GM23338 (cell line): ENCODE data around the gene CNTNAP2. TPM values are rescaled to one million over a fixed set of nuclear protein-coding genes. Genes with fewer than 3 reads are reported as not detected.

Experiments
- ATAC-seq: fragments of 200-7000 bp; cut with Tn5 transposase; 3 replicates; pipeline ENCODE4 v1.9.1; 2020
- DNase-seq: peaks from one replicate; pipeline ENCODE4 v3.0.0-alpha.2; 2015; ENCODE audit warnings: low spot score
- H2AFZ ChIP-seq: fragments of 200-600 bp; sonication (generic); 2 replicates; pipeline ENCODE4 v1.8.0; 2016; ENCODE audit warnings: antibody characterized with exemption, mild to moderate bottlenecking, moderate library complexity
- H3F3A ChIP-seq: fragments of 200-600 bp; sonication (generic); replicated peaks from 2 replicates; pipeline ENCODE4 v1.8.0; 2017; ENCODE audit warnings: antibody characterized with exemption, mixed run types, low read depth
- H3K27ac ChIP-seq: fragments of 200-600 bp; sonication (generic); 2 replicates; pipeline ENCODE4 v1.6.1; 2016; ENCODE audit warnings: low read depth
- H3K27me3 ChIP-seq: fragments of 200-600 bp; sonication (generic); 2 replicates; pipeline ENCODE4 v1.8.0; 2016; ENCODE audit warnings: mild to moderate bottlenecking, mixed run types, moderate library complexity; ENCODE audit not compliant: insufficient read depth
- H3K36me3 ChIP-seq: fragments of 200-600 bp; sonication (generic); 2 replicates; pipeline ENCODE4 v1.8.0; 2016; ENCODE audit warnings: mild to moderate bottlenecking; ENCODE audit not compliant: insufficient read depth
- H3K4me1 ChIP-seq: fragments of 200-600 bp; sonication (generic); 2 replicates; pipeline ENCODE4 v1.8.0; 2016; ENCODE audit warnings: mild to moderate bottlenecking, moderate library complexity; ENCODE audit not compliant: insufficient read depth
- H3K4me2 ChIP-seq: fragments of 200-600 bp; sonication (generic); 2 replicates; pipeline ENCODE4 v1.7.1; 2017; ENCODE audit warnings: mixed run types
- H3K4me3 ChIP-seq: fragments of 200-600 bp; sonication (generic); 2 replicates; pipeline ENCODE4 v1.6.1; 2016; ENCODE audit warnings: mixed run types
- H3K79me2 ChIP-seq: fragments of 200-600 bp; sonication (generic); replicated peaks from 2 replicates; pipeline ENCODE4 v1.8.0; 2017; ENCODE audit warnings: mild to moderate bottlenecking; ENCODE audit not compliant: insufficient read depth
- H3K9me2 ChIP-seq: fragments of 200-600 bp; sonication (generic); 2 replicates; pipeline ENCODE4 v1.8.0; 2017; ENCODE audit not compliant: insufficient read depth
- H4K20me1 ChIP-seq: fragments of 200-600 bp; sonication (generic); replicated peaks from 2 replicates; pipeline ENCODE4 v1.8.0; 2017; ENCODE audit warnings: mild to moderate bottlenecking; ENCODE audit not compliant: insufficient read depth
- H3K27ac Mint-ChIP-seq: 2 replicates; pipeline ENCODE4 v1.8.0; 2020; ENCODE audit warnings: inconsistent platforms, mild to moderate bottlenecking, moderate library complexity, mixed read lengths
- H3K27me3 Mint-ChIP-seq: 3 replicates; pipeline ENCODE4 v1.8.0; 2022; ENCODE audit warnings: low read depth, mild to moderate bottlenecking, moderate library complexity, mixed read lengths, inconsistent platforms; ENCODE audit not compliant: insufficient read depth, poor library complexity
- H3K36me3 Mint-ChIP-seq: 3 replicates; pipeline ENCODE4 v1.8.0; 2021; ENCODE audit warnings: low read depth, mild to moderate bottlenecking, inconsistent platforms, moderate library complexity, mixed read lengths
- H3K4me1 Mint-ChIP-seq: 3 replicates; pipeline ENCODE4 v1.8.0; 2020; ENCODE audit warnings: mild to moderate bottlenecking, inconsistent platforms, mixed read lengths
- H3K4me3 Mint-ChIP-seq: 3 replicates; pipeline ENCODE4 v1.8.0; 2021; ENCODE audit warnings: moderate library complexity, mild to moderate bottlenecking, inconsistent platforms, mixed read lengths
- H3K9me3 Mint-ChIP-seq: 3 replicates; pipeline ENCODE4 v1.8.0; 2020; ENCODE audit warnings: moderate library complexity, mild to moderate bottlenecking, inconsistent platforms, mixed read lengths
- CREB1 ChIP-seq: fragments of 250-450 bp; sonication (Bioruptor Pico); IDR thresholded peaks from 2 replicates; pipeline ENCODE4 v1.5.0; 2020; ENCODE audit warnings: low read depth, mild to moderate bottlenecking, moderate library complexity
- EZH2 ChIP-seq: fragments of 200-600 bp; sonication (generic); IDR thresholded peaks from one replicate; pipeline ENCODE4 v1.8.0; 2017; ENCODE audit warnings: antibody characterized with exemption, mild to moderate bottlenecking, low read depth; ENCODE audit not compliant: unreplicated experiment
- EZH2phosphoT487 ChIP-seq: fragments of 200-600 bp; sonication (generic); IDR thresholded peaks from one replicate; pipeline ENCODE4 v1.8.1; 2018; ENCODE audit warnings: antibody characterized with exemption; ENCODE audit not compliant: unreplicated experiment
- NANOG ChIP-seq: IDR thresholded peaks from 2 replicates; pipeline ENCODE4 v1.6.1; 2016; ENCODE audit warnings: antibody characterized with exemption, borderline replicate concordance
- POLR2AphosphoS5 ChIP-seq: IDR thresholded peaks from 2 replicates; pipeline ENCODE4 v1.6.1; 2016; ENCODE audit warnings: antibody characterized with exemption, low read depth
- STAT1 ChIP-seq: IDR thresholded peaks from one replicate; pipeline ENCODE4 v1.6.1; 2016; ENCODE audit warnings: antibody characterized with exemption; ENCODE audit not compliant: unreplicated experiment
- ZNF114 ChIP-seq: fragments of 250-450 bp; sonication (Bioruptor Pico); IDR thresholded peaks from 2 replicates; pipeline ENCODE4 v1.5.0; 2020; ENCODE audit warnings: mild to moderate bottlenecking, moderate library complexity
- ZNF331 ChIP-seq: fragments of 250-450 bp; sonication (Bioruptor Pico); IDR thresholded peaks from 2 replicates; pipeline ENCODE4 v1.5.0; 2020; ENCODE audit warnings: low read depth, mild to moderate bottlenecking, moderate library complexity
- polyA plus RNA-seq: library from polyadenylated mRNA; unstranded; fragments of >200 nt; fragmentation: Nextera tagmentation; extraction: Ambion mirVana; gene quantifications from 2 replicates; pipeline ENCODE4 v1.2.1, GENCODE V29; 2016
- total RNA-seq: library from RNA; depleted of rRNA; stranded (reverse); fragments of >200 nt; shearing (Covaris generic); gene quantifications from 2 replicates; pipeline ENCODE4 v1.2.3, GENCODE V29; 2014
- TF ChIP-seq, protein P1 (sequence below): IDR thresholded peaks from one replicate; pipeline ENCODE4 v1.6.1; 2018; ENCODE audit warnings: antibody characterized with exemption; ENCODE audit not compliant: unreplicated experiment
- TF ChIP-seq, protein P2 (sequence below): fragments of 250-450 bp; sonication (Bioruptor Pico); IDR thresholded peaks from 2 replicates; pipeline ENCODE4 v1.5.0; 2020; ENCODE audit warnings: mild to moderate bottlenecking, moderate library complexity
- TF ChIP-seq, protein P3 (sequence below): IDR thresholded peaks from 2 replicates; pipeline ENCODE4 v1.6.1; 2016; ENCODE audit warnings: antibody characterized with exemption
- TF ChIP-seq, protein P4 (sequence below), 2 experiments: fragments of 200-600 bp in 1 of 2; sonication (generic) in 1 of 2; conservative IDR thresholded peaks; 2 replicates each; pipeline versions ENCODE4 v1.5.1 to v1.6.1; 2016 to 2017; ENCODE audit warnings: antibody characterized with exemption in 2 of 2, low read depth in 2 of 2, mild to moderate bottlenecking in 2 of 2, moderate library complexity in 1 of 2

CNTNAP2 gene
- total and polyA plus RNA-seq, 2 experiments from 2014 or later, result 38.2 to 61.3 TPM

DNA sequence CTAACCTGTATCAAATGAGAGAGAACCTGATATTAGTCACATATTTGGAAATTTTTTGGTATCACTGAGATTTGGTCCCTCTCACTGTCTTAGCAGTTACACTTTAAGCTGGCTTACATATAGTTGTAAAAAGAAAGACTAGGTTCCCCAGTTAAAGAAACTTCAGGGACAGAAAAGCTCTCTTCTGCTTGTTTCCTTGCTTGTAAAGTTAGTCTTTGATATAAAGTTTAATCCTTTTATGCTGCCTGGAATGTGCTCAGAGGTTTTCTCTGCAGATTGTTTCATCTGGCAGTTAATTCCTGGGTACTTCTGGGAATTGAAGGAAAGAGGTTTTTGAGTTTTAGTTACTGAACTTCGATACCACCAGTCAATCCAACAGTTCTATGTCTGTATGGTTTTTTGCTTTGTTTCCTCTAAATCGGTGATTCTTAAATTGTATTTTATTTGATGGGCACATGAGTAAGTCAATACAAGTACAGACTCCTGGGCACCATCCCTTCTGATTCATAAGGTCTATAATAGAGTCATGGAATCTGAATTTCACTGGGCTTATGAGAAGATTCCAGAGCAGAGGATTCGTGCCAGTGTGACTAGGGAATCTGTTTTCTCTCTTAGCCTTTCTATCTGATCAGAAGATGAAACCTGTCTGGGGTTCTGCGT, 1393.1 kb downstream of the CNTNAP2 start:
- Mint-ChIP-seq H3K36me3 (peaks cover 5% of the 10 kb centered on the region; the same call in 1 of the 3 replicates), H3K9me3 (peaks cover 27% of the 10 kb centered on the region), H3K27ac (no peak overlapping the region), H3K27me3 (peaks cover 4% of the 10 kb centered on the region), H3K4me3 (no peak overlapping the region), H3K4me1 (no peaks in the 10 kb centered on the region)
- TF ChIP-seq EZH2phosphoT487 (no peak), ZNF114 (CRISPR knock-in tag) (no peak), STAT1 (no peak), CREB1 (CRISPR knock-in tag) (no peak), EZH2 (no peak), POLR2AphosphoS5 (no peak), NANOG (no peak), ZNF331 (CRISPR knock-in tag) (no peak)
- TF ChIP-seq, protein P1, sequence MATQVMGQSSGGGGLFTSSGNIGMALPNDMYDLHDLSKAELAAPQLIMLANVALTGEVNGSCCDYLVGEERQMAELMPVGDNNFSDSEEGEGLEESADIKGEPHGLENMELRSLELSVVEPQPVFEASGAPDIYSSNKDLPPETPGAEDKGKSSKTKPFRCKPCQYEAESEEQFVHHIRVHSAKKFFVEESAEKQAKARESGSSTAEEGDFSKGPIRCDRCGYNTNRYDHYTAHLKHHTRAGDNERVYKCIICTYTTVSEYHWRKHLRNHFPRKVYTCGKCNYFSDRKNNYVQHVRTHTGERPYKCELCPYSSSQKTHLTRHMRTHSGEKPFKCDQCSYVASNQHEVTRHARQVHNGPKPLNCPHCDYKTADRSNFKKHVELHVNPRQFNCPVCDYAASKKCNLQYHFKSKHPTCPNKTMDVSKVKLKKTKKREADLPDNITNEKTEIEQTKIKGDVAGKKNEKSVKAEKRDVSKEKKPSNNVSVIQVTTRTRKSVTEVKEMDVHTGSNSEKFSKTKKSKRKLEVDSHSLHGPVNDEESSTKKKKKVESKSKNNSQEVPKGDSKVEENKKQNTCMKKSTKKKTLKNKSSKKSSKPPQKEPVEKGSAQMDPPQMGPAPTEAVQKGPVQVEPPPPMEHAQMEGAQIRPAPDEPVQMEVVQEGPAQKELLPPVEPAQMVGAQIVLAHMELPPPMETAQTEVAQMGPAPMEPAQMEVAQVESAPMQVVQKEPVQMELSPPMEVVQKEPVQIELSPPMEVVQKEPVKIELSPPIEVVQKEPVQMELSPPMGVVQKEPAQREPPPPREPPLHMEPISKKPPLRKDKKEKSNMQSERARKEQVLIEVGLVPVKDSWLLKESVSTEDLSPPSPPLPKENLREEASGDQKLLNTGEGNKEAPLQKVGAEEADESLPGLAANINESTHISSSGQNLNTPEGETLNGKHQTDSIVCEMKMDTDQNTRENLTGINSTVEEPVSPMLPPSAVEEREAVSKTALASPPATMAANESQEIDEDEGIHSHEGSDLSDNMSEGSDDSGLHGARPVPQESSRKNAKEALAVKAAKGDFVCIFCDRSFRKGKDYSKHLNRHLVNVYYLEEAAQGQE, result no peak
- TF ChIP-seq, protein P2, sequence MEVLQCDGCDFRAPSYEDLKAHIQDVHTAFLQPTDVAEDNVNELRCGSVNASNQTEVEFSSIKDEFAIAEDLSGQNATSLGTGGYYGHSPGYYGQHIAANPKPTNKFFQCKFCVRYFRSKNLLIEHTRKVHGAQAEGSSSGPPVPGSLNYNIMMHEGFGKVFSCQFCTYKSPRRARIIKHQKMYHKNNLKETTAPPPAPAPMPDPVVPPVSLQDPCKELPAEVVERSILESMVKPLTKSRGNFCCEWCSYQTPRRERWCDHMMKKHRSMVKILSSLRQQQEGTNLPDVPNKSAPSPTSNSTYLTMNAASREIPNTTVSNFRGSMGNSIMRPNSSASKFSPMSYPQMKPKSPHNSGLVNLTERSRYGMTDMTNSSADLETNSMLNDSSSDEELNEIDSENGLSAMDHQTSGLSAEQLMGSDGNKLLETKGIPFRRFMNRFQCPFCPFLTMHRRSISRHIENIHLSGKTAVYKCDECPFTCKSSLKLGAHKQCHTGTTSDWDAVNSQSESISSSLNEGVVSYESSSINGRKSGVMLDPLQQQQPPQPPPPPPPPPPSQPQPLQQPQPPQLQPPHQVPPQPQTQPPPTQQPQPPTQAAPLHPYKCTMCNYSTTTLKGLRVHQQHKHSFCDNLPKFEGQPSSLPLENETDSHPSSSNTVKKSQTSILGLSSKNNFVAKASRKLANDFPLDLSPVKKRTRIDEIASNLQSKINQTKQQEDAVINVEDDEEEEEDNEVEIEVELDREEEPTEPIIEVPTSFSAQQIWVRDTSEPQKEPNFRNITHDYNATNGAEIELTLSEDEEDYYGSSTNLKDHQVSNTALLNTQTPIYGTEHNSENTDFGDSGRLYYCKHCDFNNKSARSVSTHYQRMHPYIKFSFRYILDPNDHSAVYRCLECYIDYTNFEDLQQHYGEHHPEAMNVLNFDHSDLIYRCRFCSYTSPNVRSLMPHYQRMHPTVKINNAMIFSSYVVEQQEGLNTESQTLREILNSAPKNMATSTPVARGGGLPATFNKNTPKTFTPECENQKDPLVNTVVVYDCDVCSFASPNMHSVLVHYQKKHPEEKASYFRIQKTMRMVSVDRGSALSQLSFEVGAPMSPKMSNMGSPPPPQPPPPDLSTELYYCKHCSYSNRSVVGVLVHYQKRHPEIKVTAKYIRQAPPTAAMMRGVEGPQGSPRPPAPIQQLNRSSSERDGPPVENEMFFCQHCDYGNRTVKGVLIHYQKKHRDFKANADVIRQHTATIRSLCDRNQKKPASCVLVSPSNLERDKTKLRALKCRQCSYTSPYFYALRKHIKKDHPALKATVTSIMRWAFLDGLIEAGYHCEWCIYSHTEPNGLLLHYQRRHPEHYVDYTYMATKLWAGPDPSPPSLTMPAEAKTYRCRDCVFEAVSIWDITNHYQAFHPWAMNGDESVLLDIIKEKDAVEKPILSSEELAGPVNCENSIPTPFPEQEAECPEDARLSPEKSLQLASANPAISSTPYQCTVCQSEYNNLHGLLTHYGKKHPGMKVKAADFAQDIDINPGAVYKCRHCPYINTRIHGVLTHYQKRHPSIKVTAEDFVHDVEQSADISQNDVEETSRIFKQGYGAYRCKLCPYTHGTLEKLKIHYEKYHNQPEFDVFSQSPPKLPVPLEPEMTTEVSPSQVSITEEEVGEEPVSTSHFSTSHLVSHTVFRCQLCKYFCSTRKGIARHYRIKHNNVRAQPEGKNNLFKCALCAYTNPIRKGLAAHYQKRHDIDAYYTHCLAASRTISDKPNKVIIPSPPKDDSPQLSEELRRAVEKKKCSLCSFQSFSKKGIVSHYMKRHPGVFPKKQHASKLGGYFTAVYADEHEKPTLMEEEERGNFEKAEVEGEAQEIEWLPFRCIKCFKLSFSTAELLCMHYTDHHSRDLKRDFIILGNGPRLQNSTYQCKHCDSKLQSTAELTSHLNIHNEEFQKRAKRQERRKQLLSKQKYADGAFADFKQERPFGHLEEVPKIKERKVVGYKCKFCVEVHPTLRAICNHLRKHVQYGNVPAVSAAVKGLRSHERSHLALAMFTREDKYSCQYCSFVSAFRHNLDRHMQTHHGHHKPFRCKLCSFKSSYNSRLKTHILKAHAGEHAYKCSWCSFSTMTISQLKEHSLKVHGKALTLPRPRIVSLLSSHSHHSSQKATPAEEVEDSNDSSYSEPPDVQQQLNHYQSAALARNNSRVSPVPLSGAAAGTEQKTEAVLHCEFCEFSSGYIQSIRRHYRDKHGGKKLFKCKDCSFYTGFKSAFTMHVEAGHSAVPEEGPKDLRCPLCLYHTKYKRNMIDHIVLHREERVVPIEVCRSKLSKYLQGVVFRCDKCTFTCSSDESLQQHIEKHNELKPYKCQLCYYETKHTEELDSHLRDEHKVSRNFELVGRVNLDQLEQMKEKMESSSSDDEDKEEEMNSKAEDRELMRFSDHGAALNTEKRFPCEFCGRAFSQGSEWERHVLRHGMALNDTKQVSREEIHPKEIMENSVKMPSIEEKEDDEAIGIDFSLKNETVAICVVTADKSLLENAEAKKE (CRISPR knock-in tag), result no peak
- TF ChIP-seq, protein P3, sequence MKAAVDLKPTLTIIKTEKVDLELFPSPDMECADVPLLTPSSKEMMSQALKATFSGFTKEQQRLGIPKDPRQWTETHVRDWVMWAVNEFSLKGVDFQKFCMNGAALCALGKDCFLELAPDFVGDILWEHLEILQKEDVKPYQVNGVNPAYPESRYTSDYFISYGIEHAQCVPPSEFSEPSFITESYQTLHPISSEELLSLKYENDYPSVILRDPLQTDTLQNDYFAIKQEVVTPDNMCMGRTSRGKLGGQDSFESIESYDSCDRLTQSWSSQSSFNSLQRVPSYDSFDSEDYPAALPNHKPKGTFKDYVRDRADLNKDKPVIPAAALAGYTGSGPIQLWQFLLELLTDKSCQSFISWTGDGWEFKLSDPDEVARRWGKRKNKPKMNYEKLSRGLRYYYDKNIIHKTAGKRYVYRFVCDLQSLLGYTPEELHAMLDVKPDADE, result no peak
- TF ChIP-seq, protein P4, sequence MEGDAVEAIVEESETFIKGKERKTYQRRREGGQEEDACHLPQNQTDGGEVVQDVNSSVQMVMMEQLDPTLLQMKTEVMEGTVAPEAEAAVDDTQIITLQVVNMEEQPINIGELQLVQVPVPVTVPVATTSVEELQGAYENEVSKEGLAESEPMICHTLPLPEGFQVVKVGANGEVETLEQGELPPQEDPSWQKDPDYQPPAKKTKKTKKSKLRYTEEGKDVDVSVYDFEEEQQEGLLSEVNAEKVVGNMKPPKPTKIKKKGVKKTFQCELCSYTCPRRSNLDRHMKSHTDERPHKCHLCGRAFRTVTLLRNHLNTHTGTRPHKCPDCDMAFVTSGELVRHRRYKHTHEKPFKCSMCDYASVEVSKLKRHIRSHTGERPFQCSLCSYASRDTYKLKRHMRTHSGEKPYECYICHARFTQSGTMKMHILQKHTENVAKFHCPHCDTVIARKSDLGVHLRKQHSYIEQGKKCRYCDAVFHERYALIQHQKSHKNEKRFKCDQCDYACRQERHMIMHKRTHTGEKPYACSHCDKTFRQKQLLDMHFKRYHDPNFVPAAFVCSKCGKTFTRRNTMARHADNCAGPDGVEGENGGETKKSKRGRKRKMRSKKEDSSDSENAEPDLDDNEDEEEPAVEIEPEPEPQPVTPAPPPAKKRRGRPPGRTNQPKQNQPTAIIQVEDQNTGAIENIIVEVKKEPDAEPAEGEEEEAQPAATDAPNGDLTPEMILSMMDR (conservative IDR thresholded peaks at IDR 0.05; ENCODE audit: low read depth in 2 of 2), result no peak
- ATAC-seq (no peak), DNase-seq (no peak)
- Histone ChIP-seq H3K36me3 (no peaks in the 10 kb centered on the region; the same call in 1 of the 2 replicates), H3K4me2 (no peak overlapping the region), H3K79me2 (no peaks in the 10 kb centered on the region), H3K9me2 (no peaks in the 10 kb centered on the region), H3K4me1 (no peaks in the 10 kb centered on the region), H2AFZ (no peak overlapping the region), H3K4me3 (no peak overlapping the region), H3K27ac (no peak overlapping the region), H3K27me3 (no peaks in the 10 kb centered on the region), H4K20me1 (no peaks in the 10 kb centered on the region), H3F3A (no peaks in the 10 kb centered on the region)
